Measurements from ENCODE around the gene ABLIM1.
A peak's percentile ranks its signal among the peaks of the same experiment; 100 is the strongest.

The ABLIM1 gene

GRCh38 chr10:114393482-114393881 lies 264.6 kb downstream of the ABLIM1 start:
- H3K14ac ChIP-seq (ENCODE audit: low read length in 2 of 2), result no peak overlapping the region
- peak overlapping the region; percentile 0 to 41 for H3K18ac ChIP-seq (ENCODE audit: low read depth in 1 of 2, low read length in 2 of 2)
- no peaks in the 10 kb centered on the region for H3K9me3 ChIP-seq (ENCODE audit: control insufficient read depth, low read length)
- H2BK15ac ChIP-seq (ENCODE audit: low read depth, poor library complexity, severe bottlenecking), result no peak overlapping the region
- WGBS, result 44% methylated on average over 7 of the region's 11 CpGs
- no peak overlapping the region for H2BK120ac ChIP-seq (ENCODE audit: low read depth, low read length)
- no peak overlapping the region for H3K23ac ChIP-seq (ENCODE audit: low read length in 2 of 2)
- H3K4me3 ChIP-seq (ENCODE audit: insufficient read depth in 1 of 2, low read depth in 1 of 2, low read length in 2 of 2), result no peak overlapping the region
- no peak overlapping the region for H3K4me2 ChIP-seq (ENCODE audit: low read length, poor library complexity, severe bottlenecking)
- no peak overlapping the region for H4K91ac ChIP-seq (ENCODE audit: low read length)
- H3K36me3 ChIP-seq (ENCODE audit: control insufficient read depth in 1 of 2, insufficient read depth in 2 of 2, low read depth in 1 of 2, low read length in 2 of 2), result no peaks in the 10 kb centered on the region
- H3K4ac ChIP-seq (ENCODE audit: low read depth in 1 of 2, low read length in 2 of 2), result peak overlapping the region in 1 of 2 experiments; percentile 57
- no peak overlapping the region for H2BK5ac ChIP-seq (ENCODE audit: low read depth, low read length, poor library complexity, severe bottlenecking)
- peak overlapping the region in 1 of 2 experiments; percentile 81 for H2BK12ac ChIP-seq (ENCODE audit: low read length in 2 of 2)
- H2AK5ac ChIP-seq (ENCODE audit: low read length, severe bottlenecking), result no peak overlapping the region
- H2AFZ ChIP-seq (ENCODE audit: low read depth, low read length), result no peak overlapping the region
- H3K4me1 ChIP-seq (ENCODE audit: control insufficient read depth, insufficient read depth, low read depth, low read length), result peaks cover 13% of the 10 kb centered on the region
- peak overlapping the region; percentile 8 for H4K8ac ChIP-seq (ENCODE audit: low read length)
- H3K79me1 ChIP-seq (replicated peaks; ENCODE audit: low read length, poor library complexity, severe bottlenecking), result no peaks in the 10 kb centered on the region
- DNase-seq, result peak; percentile 78
- H3K27me3 ChIP-seq (ENCODE audit: control insufficient read depth in 1 of 2, insufficient read depth in 1 of 2, low read length in 2 of 2), result peaks cover 4 to 49% of the 10 kb centered on the region in 2 experiments
- H3K27ac ChIP-seq (ENCODE audit: low read length, poor library complexity, severe bottlenecking), result no peak overlapping the region
- no peak overlapping the region for H3K9ac ChIP-seq (ENCODE audit: low read length)

- no peak for DNase-seq
- H3K4ac ChIP-seq (ENCODE audit: low read depth in 1 of 2, low read length in 2 of 2), result no peak overlapping the region
- no peak overlapping the region for H3K27ac ChIP-seq (ENCODE audit: low read length, poor library complexity, severe bottlenecking)
- H3K36me3 ChIP-seq (ENCODE audit: control insufficient read depth in 1 of 2, insufficient read depth in 2 of 2, low read depth in 1 of 2, low read length in 2 of 2), result no peaks in the 10 kb centered on the region
- H3K4me1 ChIP-seq (ENCODE audit: control insufficient read depth, insufficient read depth, low read depth, low read length), result peaks cover 9% of the 10 kb centered on the region
- H3K4me3 ChIP-seq (ENCODE audit: insufficient read depth in 1 of 2, low read depth in 1 of 2, low read length in 2 of 2), result no peak overlapping the region
- peaks cover 4 to 57% of the 10 kb centered on the region in 2 experiments for H3K27me3 ChIP-seq (ENCODE audit: control insufficient read depth in 1 of 2, insufficient read depth in 1 of 2, low read length in 2 of 2)
- H2AK5ac ChIP-seq (ENCODE audit: low read length, severe bottlenecking), result no peak overlapping the region
- no peak overlapping the region for H4K8ac ChIP-seq (ENCODE audit: low read length)
- H3K14ac ChIP-seq (ENCODE audit: low read length in 2 of 2), result no peak overlapping the region
- H3K18ac ChIP-seq (ENCODE audit: low read depth in 1 of 2, low read length in 2 of 2), result no peak overlapping the region
- H2BK5ac ChIP-seq (ENCODE audit: low read depth, low read length, poor library complexity, severe bottlenecking), result no peak overlapping the region
- no peak overlapping the region for H3K4me2 ChIP-seq (ENCODE audit: low read length, poor library complexity, severe bottlenecking)
- no peak overlapping the region for H4K91ac ChIP-seq (ENCODE audit: low read length)
- no peaks in the 10 kb centered on the region for H3K79me1 ChIP-seq (replicated peaks; ENCODE audit: low read length, poor library complexity, severe bottlenecking)
- H2AFZ ChIP-seq (ENCODE audit: low read depth, low read length), result no peak overlapping the region
- no peaks in the 10 kb centered on the region for H3K9me3 ChIP-seq (ENCODE audit: control insufficient read depth, low read length)
- no peak overlapping the region for H3K9ac ChIP-seq (ENCODE audit: low read length)
- no peak overlapping the region for H3K23ac ChIP-seq (ENCODE audit: low read length in 2 of 2)
- H2BK15ac ChIP-seq (ENCODE audit: low read depth, poor library complexity, severe bottlenecking), result no peak overlapping the region
- H2BK120ac ChIP-seq (ENCODE audit: low read depth, low read length), result no peak overlapping the region
- H2BK12ac ChIP-seq (ENCODE audit: low read length in 2 of 2), result no peak overlapping the region
- 91% methylated on average over 4 of the region's 5 CpGs for WGBS
These were observed 265.8 kb downstream of the ABLIM1 start for GRCh38 chr10:114392112-114392835.

GRCh38 chr10:114391599-114391998 lies 266.5 kb downstream of the ABLIM1 start:
- Histone ChIP-seq H3K4me1 (ENCODE audit: control insufficient read depth, insufficient read depth, low read depth, low read length) (peaks cover 9% of the 10 kb centered on the region), H2BK5ac (ENCODE audit: low read depth, low read length, poor library complexity, severe bottlenecking) (no peak overlapping the region), H3K9ac (ENCODE audit: low read length) (no peak overlapping the region), H3K27me3 (ENCODE audit: control insufficient read depth in 1 of 2, insufficient read depth in 1 of 2, low read length in 2 of 2) (peaks cover 4 to 63% of the 10 kb centered on the region in 2 experiments), H4K91ac (ENCODE audit: low read length) (no peak overlapping the region), H3K14ac (ENCODE audit: low read length in 2 of 2) (peak overlapping the region in 1 of 2 experiments; percentile 31), H3K23ac (ENCODE audit: low read length in 2 of 2) (no peak overlapping the region), H3K9me3 (ENCODE audit: control insufficient read depth, low read length) (no peaks in the 10 kb centered on the region), H3K27ac (ENCODE audit: low read length, poor library complexity, severe bottlenecking) (no peak overlapping the region), H3K4me3 (ENCODE audit: insufficient read depth in 1 of 2, low read depth in 1 of 2, low read length in 2 of 2) (no peak overlapping the region), H3K36me3 (ENCODE audit: control insufficient read depth in 1 of 2, insufficient read depth in 2 of 2, low read depth in 1 of 2, low read length in 2 of 2) (no peaks in the 10 kb centered on the region), H4K8ac (ENCODE audit: low read length) (no peak overlapping the region), H3K79me1 (replicated peaks; ENCODE audit: low read length, poor library complexity, severe bottlenecking) (no peaks in the 10 kb centered on the region), H3K4ac (ENCODE audit: low read depth in 1 of 2, low read length in 2 of 2) (no peak overlapping the region), H3K18ac (ENCODE audit: low read depth in 1 of 2, low read length in 2 of 2) (peak overlapping the region in 1 of 2 experiments; percentile 60), H2AK5ac (ENCODE audit: low read length, severe bottlenecking) (no peak overlapping the region), H3K4me2 (ENCODE audit: low read length, poor library complexity, severe bottlenecking) (no peak overlapping the region), H2AFZ (ENCODE audit: low read depth, low read length) (no peak overlapping the region), H2BK120ac (ENCODE audit: low read depth, low read length) (no peak overlapping the region), H2BK15ac (ENCODE audit: low read depth, poor library complexity, severe bottlenecking) (no peak overlapping the region), H2BK12ac (ENCODE audit: low read length in 2 of 2) (peak overlapping the region; percentile 47 to 80)
- 94% methylated on average over 5 of the region's 5 CpGs for WGBS
- no peak for DNase-seq

- Histone ChIP-seq H3K4me1 (ENCODE audit: control insufficient read depth, insufficient read depth, low read depth, low read length) (peaks cover 9% of the 10 kb centered on the region), H3K79me1 (replicated peaks; ENCODE audit: low read length, poor library complexity, severe bottlenecking) (no peaks in the 10 kb centered on the region), H3K18ac (ENCODE audit: low read depth in 1 of 2, low read length in 2 of 2) (peak overlapping the region in 1 of 2 experiments; percentile 25), H3K36me3 (ENCODE audit: control insufficient read depth in 1 of 2, insufficient read depth in 2 of 2, low read depth in 1 of 2, low read length in 2 of 2) (no peaks in the 10 kb centered on the region), H2BK15ac (ENCODE audit: low read depth, poor library complexity, severe bottlenecking) (no peak overlapping the region), H3K4me3 (ENCODE audit: insufficient read depth in 1 of 2, low read depth in 1 of 2, low read length in 2 of 2) (no peak overlapping the region), H3K4ac (ENCODE audit: low read depth in 1 of 2, low read length in 2 of 2) (no peak overlapping the region), H3K23ac (ENCODE audit: low read length in 2 of 2) (no peak overlapping the region), H4K8ac (ENCODE audit: low read length) (no peak overlapping the region), H2AFZ (ENCODE audit: low read depth, low read length) (no peak overlapping the region), H3K9ac (ENCODE audit: low read length) (no peak overlapping the region), H2BK5ac (ENCODE audit: low read depth, low read length, poor library complexity, severe bottlenecking) (no peak overlapping the region), H3K4me2 (ENCODE audit: low read length, poor library complexity, severe bottlenecking) (no peak overlapping the region), H3K27ac (ENCODE audit: low read length, poor library complexity, severe bottlenecking) (no peak overlapping the region), H2BK12ac (ENCODE audit: low read length in 2 of 2) (no peak overlapping the region), H3K9me3 (ENCODE audit: control insufficient read depth, low read length) (no peaks in the 10 kb centered on the region), H3K14ac (ENCODE audit: low read length in 2 of 2) (no peak overlapping the region), H2AK5ac (ENCODE audit: low read length, severe bottlenecking) (no peak overlapping the region), H3K27me3 (ENCODE audit: control insufficient read depth in 1 of 2, insufficient read depth in 1 of 2, low read length in 2 of 2) (peaks cover 0 to 67% of the 10 kb centered on the region in 2 experiments), H2BK120ac (ENCODE audit: low read depth, low read length) (no peak overlapping the region), H4K91ac (ENCODE audit: low read length) (no peak overlapping the region)
- WGBS, result 40% methylated on average over 4 of the region's 5 CpGs
- peak; percentile 72 for DNase-seq
These were observed 268.6 kb downstream of the ABLIM1 start for GRCh38 chr10:114389426-114389825.

All from mesenchymal stem cell (in vitro differentiated cells and primary cell).